22Rv1 (cell line): Measurements from ENCODE around the gene RERE.

Experiments used
- ZFX ChIP-seq: fragments of 450-650 bp; IDR thresholded peaks from 2 replicates; pipeline ENCODE4 v1.6.1; 2017; ENCODE audit warnings: antibody characterized with exemption, borderline replicate concordance
- TF ChIP-seq, protein P1 (sequence below): fragments of 450-650 bp; IDR thresholded peaks from 2 replicates; pipeline ENCODE4 v1.5.1; 2017; ENCODE audit warnings: mild to moderate bottlenecking

GRCh38 chr1:8812081-8812480, 5.4 kb downstream of the RERE start:
- TF ChIP-seq, protein P1, sequence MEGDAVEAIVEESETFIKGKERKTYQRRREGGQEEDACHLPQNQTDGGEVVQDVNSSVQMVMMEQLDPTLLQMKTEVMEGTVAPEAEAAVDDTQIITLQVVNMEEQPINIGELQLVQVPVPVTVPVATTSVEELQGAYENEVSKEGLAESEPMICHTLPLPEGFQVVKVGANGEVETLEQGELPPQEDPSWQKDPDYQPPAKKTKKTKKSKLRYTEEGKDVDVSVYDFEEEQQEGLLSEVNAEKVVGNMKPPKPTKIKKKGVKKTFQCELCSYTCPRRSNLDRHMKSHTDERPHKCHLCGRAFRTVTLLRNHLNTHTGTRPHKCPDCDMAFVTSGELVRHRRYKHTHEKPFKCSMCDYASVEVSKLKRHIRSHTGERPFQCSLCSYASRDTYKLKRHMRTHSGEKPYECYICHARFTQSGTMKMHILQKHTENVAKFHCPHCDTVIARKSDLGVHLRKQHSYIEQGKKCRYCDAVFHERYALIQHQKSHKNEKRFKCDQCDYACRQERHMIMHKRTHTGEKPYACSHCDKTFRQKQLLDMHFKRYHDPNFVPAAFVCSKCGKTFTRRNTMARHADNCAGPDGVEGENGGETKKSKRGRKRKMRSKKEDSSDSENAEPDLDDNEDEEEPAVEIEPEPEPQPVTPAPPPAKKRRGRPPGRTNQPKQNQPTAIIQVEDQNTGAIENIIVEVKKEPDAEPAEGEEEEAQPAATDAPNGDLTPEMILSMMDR, result no peak
- no peak for TF ChIP-seq ZFX
